Stimulated activated CD4-positive, alpha-beta T cell treated with anti-CD3 and anti-CD28 coated beads, Interleukin-4, amount 100 ng/mL, for 4 hours (primary cell): ENCODE measurements around the gene NEK8.

Experiments used
- DNase-seq, 2 experiments: peaks; one replicate each; pipeline ENCODE4 v3.0.0-alpha.2; 2020

The NEK8 gene

DNA sequence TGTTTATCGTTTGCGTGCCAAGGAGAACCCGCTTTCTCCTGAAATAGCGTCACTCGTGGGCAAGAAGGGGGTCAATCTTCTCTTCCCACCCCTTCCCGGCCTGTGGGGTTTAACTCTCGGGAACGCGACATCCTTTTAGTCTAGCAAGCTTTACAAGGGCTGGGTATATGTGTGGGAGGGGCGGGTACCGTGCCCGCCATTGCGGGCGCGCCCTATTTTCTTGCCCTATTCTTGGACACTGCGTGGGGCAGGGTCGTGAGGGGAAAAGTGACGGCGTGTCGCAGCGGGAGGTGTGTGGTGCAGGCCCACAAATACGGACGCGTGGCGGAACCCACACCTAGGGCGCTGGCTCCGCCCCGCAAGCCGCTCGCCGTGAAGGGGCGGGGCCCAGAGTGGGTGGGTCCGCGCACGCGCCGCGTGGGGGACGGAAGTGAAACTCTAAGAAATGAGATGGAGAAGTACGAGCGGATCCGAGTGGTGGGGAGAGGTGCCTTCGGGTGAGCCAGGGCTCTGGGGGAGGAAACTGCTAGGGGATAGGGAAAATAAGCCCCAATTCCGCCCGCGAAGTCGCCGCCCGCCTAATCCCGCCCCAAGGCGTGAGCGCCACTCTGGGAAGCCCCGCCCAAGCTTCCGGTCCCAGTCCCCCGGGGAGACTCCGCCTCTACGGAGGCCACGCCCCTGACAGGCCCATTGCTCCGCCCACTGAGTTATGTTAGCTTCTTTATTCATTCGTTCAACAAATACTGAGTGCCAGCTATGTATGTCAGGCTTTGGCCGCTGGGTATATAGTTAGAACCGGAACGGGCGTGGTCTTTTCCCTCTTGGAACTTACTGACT is at the start of gene NEK8:
NEK8 (plus strand) TSS at position 425 of the 837 bp plus-strand sequence; CDS start at position 451, 26 bp downstream.
- DNase-seq, result peak; percentile 96 to 97

DNA sequence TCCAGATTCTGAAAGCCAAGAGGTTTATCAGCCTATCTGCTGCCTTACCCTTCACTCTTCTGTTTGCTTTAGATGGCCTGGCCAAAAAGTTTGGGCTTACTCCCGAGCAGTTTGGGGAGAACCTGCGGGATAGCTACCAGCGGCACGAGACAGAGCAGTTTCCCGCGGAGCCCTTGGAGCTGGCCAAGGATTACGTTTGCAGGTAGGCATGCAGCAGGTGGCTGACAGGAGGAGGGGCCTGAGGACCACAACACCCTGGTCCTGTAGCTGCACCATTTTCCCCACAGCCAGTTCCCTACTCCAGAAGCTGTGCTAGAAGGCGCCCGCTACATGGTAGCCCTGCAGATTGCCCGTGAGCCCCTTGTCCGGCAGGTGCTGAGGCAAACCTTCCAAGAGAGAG is 45.9 kb upstream of the NEK8 start:
- no peak for DNase-seq

DNA sequence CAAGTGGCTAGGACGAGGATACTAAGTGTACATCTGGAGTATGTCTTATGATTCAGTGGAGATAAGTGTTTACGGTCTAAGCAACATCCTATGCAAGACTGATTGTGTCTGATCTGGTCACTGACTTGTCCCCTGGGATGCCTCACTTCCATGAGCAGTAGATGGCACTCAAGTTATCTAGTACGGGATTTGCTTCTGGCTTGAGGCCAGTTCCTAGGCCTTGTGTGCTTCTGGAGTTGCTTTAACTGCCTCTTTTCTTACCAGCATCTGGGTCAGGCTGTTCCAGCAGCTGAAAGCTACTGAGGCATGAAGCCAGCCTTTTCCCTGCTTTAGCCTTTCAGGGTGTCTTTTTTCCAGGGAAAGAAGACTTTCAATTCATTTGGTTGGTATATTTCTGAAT is 43.6 kb upstream of the NEK8 start:
- DNase-seq, result no peak

DNA sequence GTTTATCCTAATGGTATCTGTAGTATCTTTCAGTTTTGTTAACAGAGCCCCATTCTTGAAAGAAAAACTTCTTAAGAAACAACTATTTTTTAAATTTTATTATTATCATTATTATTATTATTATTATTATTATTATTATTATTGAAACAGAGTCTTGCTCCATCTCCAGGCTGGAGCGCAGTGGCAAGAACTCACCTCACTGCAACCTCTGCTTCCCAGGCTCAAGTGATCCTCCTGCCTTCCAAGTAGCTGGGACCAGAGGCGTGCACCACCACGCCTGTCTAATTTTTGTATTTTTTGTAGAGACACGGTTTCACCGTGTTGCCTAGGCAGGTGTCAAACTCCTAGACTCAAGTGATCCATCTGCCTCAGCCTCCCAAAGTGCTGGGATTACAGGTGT is 43.2 kb upstream of the NEK8 start:
- DNase-seq, result no peak

DNA sequence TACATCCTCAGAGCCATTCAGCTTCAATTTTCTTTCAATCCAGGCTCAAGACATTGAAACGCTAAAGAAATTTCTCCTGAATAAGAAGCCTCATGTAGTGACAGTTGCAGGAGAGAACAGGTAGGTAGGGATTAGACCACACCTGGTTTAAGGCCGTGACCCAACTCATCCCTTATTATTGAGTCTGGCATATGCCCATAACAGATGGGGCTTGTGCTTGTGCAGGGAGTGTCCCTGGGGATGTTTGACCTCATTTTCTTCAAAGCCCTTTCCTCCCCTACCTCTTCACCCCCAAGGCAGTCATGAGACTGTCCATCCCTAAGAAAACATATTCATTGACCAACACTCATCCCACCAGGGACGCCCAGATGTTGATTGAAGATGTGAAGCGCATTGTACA is 42.3 kb upstream of the NEK8 start:
- no peak for DNase-seq

DNA sequence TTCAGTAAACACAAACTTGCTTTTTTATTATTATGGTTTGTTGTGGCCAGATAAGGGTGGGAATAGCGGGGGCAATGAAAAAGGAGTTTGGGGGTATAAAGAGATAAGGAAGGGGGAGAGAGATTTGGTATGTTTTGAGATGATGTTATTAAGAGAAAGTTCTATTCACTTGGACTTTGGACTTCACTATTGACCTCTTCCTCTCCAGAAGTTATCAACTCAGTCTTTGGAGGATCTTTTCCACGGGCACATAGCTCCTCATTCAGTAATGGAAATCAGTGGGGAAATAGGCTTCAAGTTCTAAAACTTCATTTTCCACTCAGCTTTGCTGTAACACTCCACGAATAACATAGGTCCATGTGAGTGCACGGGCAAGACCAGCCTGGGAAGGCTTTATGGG is 40.1 kb upstream of the NEK8 start:
- DNase-seq, result no peak

DNA sequence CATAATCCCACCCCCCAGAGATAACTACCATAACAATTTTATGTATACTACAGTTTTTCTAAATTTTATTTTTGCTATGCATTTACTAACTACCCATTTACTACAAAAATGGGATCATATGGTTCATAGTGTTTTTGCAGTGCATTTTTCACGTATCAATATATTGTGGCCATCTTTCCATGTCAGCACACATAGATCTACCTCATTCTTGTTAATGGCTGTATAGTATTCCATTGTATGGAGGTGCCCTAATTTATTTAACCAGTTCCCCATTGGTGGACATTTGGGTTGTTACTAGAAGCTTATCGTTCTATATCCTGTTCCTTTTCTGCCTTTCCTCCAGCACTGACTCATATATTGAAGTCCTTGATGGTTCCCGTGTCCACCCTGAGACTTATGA is 39.6 kb upstream of the NEK8 start:
- no peak for DNase-seq

DNA sequence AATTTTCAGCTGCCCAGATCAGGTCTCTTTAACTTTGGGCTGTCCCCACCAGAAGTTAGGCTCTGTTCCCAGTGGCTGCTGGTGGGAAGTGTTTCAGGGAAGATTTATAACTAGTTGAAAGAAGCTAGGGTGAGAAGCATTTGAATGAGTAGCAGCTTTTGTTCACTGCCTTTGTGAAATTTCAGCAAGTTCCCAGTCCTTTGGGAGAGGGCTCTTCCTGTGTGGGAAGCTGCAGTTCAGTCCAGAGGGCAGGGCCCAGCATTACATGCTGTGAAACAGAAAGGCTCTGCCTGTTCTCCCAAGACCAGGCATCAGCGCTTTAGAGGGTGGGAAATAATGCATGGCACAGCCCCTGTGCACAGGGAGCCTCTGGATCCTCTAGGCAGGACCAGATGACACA is 34.7 kb upstream of the NEK8 start:
- DNase-seq, result no peak

DNA sequence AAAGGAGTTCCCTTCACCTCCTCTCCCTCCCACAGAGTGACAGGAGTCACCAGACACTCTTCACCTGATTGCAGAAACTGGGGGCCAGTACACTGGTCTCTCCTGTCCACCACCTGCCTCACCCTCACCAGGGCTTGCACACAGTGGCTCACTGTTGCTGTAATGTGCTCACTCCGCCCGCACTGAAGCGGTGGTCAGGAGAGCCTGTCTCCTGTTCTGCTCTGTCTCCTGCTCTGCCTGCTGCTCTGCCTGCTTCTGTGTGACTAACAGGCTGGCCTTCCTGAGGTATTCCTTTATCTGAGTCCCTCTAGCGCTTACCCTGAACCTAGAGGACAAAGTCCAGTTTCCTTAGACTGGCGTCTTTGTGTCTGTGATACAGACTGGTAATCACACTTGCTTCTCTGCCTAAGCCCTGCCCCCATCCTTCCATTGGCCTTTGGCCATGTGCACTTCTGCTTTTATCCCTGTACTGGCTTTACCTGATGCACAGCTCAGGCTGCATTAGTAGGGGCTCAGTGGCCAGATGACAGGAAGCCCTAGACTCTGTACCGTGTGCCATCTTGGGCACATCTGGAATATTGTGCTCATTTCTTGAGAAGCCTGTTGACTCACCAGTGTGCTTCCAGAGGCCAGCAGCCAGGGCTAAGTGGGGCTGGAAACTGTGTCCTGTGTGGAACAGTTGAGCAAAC is 30.2 kb upstream of the NEK8 start:
- no peak for DNase-seq

DNA sequence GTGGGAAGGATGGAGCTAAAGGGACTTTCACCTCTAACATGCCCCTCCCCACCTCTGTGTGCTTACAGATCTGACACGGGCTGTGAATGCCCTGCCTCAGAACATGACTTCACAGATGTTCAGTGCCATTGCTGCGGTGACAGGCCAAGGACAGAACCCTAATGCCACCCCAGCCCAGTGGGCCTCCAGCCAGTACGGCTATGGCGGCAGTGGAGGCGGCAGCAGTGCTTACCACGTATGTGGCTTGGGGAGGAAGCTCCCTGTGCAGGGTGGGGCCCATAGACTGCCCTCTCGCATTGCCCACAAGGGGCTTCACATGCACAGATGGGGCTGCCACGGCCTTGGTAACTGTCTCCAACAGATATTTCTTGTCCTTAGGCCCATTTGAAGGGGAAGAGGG is 28.3 kb upstream of the NEK8 start:
- DNase-seq, result no peak

DNA sequence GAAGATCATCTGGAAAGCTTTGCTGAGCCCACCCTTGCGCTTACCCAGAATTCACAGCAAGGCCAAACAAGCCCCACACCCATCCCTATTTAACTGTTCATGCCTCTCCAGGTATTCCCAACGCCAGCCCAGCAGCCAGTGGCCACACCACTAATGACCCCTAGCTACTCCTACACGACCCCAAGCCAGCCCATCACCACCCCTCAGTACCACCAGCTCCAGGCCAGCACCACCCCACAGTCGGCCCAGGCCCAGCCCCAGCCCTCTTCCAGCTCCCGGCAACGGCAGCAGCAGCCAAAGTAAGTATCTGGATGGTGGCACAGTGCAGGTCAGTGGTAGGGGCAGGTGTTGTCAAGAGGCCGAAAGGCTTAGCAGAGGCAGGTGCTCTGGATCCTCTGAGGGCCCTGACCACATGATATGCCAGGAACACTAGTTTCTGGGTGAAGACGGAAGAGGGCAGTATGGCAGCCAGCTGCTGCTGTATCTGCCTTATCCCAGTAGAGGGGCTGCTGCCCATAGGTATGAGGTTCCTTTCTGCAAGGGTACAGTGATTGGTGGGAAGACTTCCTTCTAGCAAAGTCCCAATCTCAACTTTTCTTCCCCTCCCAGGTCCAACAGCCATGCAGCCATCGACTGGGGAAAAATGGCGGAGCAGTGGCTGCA is 27.6 kb upstream of the NEK8 start:
- no peak for DNase-seq

DNA sequence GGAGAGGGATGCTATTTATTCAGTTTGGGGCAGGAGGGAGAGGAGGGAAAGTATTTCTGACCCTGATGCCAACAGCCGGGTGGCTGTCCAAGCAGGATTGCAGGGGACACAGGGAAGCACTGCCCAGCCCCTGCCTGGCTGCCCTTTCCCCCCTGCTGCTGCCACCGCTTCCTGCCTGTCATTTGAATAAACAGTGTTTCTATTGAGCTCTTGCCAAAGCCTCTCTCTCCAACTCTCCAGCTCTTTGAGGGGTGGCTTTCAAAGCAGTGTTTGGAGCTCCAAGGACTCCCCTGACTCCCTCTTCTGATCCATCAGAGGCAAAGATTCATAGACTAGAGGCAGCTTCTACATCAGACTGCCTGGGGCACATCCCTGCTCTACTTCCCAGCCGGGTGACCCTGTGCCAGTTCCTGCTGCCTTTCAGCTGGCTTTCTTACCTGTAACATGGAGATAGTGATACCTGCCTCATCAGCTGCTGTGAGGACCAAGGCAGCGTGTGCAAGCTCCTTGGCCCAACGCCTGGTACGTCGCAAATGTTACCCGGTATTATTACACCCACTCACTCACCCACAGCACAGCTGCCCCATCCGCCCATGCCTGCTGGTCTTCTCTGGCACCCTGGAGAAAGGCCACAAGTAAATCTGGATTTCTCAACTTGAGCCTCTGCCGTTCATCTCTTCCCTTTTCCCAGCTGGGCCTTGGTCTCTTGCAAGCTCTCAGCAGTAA is 26.4 kb upstream of the NEK8 start:
- DNase-seq, result no peak

DNA sequence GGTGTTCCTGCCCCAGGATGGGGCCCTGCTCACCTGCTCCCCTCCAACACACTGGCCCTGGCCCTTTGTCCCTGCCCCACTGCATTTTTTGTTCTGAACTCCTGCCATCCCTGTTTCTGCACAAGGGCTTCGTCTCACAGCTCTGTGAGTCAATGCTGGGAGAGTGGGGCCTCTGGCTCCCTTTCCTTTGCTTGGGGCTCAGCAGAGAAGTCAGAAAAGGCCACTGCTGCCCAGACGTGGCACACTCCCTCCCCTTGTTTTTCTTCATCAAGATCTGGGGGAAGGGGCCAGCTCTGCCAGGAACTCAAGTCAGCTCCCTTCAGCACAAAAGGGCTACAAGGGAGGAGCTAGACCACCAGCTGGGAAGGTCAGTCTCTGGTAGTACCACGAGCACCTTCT is 25.8 kb upstream of the NEK8 start:
- no peak for DNase-seq

DNA sequence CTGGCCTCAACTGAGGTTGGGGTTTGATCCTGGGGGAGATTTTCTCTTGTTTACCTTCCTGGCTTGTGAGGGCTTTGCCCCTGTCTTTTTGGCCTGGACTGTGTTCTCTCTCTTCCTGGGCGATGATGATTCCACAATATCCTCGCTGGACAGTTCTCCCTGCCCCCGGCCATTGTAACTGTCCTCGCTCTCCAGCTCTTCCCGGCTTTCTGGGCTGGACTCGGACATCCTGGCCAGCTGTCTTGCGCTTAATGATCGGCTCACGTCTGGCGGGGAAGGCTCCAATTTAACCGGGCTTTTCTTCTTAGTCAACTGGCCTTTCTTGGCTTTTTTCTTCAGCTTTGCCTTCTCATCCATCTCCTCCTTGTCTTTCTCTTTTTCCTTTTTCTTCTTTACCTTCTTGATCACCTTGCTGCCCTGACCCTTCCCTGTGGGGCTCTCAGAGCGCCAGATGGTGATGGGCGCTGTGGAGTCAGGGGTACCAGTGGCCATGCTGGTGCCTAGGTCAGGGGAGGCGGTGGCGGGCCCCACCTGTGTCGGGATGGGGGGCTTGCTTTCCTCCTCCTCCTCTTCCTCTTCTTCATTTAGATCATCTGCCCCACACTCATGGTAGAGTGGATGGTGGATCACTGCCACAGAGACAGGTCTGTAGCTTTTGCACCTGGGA is 24.9 kb upstream of the NEK8 start:
- DNase-seq, result no peak

DNA sequence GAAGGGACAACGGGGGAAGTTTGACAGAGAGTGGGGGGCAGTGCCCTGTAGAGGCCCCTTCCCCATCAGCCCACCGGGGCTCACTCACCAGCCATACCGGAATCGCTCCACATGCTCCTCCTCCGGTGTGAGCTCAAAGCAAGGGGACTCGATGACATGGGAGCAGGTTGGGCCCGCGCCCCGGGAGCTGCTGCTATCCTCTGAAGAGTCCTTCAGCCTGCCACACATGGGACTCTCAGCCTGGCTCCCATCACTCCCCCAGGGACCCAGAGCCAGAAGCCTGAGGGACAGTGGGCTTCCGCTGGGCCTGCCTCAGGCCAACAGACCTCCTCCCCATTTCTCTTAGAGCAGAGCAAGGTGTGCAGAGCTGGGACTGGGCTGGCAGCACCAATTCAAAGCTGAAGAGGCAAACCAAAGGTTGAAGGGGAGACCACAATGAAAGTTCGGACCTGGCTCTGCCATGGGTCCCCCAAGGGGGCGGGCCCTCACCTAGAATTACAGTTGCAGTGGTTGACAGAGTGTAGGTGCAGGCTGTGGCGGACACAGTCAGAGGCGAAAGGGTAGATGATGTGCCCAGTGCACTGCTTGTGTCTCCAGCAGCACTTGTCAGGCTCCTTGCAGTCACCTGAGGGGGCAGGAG is 24.2 kb upstream of the NEK8 start:
- DNase-seq, result no peak

DNA sequence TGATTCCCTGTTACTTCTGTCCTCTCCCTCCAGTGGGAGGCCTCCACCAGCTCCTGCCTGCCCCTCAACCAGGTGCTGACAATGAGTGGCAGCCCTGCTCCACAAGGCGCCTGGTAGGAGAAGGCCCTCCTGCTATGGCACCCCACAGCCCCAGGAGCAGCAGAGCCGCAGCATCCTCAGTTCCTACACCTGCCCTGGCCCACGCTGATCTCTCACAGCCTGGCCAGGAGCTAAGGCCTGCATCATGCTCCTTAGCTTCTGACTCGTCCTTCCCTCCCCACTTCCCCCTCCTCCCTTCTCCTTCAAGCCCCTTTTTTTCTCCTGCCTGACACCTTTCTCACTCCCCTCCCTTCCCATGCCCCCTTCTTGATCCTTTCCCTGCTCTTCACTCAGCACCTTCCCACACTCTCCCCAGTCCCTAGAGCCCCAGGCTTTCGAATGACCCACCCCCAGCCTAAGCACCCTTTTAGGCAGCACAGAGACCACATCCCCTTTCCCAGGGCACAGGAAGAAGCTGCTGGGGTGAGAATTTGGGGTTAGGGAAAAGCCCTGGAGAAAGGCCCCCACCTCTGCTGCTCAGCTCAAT is 23.4 kb upstream of the NEK8 start:
- DNase-seq, result no peak

DNA sequence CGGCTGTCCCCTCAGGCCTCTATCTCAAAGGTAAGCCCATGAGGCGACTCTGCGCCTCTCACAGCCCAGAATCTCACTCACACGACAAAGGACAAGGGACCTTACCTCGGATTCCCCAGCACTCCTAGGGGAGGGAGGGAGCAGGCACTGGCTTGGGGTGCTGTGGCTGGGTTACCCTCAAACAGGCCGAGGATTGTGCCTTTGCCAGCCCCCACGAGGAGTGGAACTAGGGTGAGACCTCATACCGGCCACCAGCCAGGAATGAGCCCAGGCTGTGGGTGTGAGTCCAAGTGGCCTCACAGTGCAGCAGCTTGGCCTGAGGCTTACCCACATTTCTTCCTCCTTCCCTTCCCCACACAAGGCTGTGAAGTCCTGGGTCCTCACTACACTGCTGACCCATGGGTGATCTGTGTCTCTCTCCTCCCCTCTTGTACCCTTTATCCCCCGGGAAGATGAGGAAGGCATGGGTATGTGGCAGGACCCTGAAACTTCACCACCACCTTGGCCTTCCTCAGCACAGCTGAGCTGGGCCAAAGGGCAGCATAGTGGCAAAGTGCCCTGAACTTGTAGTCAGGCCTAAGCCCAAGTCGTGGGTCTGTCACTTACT is 22.8 kb upstream of the NEK8 start:
- DNase-seq, result no peak

DNA sequence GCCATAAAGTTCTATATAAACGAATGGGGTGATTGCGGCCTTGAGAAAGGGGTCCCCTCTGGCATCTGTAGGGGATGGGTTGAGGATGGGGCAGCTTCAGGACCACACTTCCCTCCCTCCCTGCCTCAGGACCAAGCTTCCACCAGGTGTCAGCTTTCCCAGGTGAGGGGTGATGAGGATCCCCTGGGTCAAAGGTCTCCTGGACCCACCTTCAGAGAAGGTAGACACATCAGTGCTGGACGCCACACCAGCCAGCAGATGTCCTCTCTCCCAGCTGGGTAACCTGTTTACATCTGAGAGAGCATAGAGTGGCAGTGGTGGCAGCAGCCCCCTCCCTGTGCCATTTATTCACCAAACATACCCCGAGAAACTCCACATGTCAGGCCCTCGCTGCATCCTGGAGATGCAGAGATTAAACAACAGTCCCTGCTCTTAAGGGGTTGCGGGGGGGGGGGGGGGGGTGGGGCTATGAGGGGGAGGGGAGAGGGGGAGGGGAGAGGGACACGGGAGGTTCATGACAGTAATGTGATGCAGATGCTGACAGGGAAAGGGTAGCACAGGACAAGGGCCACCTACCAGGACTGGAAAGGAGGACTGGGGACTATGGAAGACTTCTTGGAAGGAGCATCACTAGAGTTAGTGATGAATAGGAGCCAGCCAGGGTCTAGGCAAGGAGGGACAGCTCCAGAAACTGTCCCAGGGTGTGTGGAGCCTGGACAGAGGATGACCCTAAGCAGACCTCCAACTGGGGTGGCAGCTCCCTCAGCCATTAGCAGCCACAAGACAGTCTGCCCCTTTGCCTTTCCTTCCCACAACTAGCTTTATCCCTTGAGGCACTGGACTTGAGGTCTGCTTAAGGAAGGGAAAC is 21.9 kb upstream of the NEK8 start:
- no peak for DNase-seq

DNA sequence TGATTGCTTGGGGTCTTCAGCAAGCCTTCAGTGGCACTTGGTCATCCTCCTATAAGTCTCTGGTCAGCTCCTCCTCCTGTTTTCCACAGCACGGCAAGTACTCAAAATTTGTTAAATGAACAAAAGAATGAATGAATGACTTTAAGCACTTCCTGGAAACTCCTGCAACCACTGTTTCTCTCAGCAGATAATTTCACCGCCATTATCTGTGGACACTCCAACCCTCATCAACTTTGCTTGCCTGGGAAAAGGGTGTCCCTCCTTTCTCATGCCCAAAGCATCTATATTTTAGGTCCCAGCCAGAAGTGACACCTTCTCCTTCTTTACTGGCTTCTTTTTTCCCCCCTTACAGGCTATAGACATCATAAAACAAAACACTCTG is 21.3 kb upstream of the NEK8 start:
- no peak for DNase-seq
